Panc1 (cell line): ENCODE measurements around the gene PARP4. TPM values are rescaled to one million over a fixed set of nuclear protein-coding genes. Genes with fewer than 3 reads are reported as not detected.
A peak's percentile ranks its signal among the peaks of the same experiment; 100 is the strongest.

ENCODE experiments used
- ATAC-seq: fragments of 200-7000 bp; cut with Tn5 transposase; 2 replicates; pipeline ENCODE4 v1.9.1; 2020; ENCODE audit warnings: mild to moderate bottlenecking, moderate library complexity
- BruUV-seq: library from RNA; stranded (reverse); fragments of 400-500 nt; replicated peaks from 2 replicates; lab custom pipeline; 2021; lab: Mats Ljungman, UMichigan
- CTCF ChIA-PET: fragments of 300-600 bp; sonication (Branson Sonifier 250); formaldehyde crosslinking; loops from one replicate; lab custom pipeline; 2022; ENCODE audit warnings: antibody characterized with exemption; lab: Charles Lee
- POLR2A ChIA-PET: fragments of 300-600 bp; sonication (Branson Sonifier 250); formaldehyde crosslinking; loops from one replicate; lab custom pipeline; 2022; ENCODE audit warnings: antibody characterized with exemption; lab: Charles Lee
- DNase-seq: peaks from one replicate; pipeline ENCODE4 v3.0.0-alpha.2; 2010; ENCODE audit warnings: low read depth, low spot score
- H3K27ac ChIP-seq: 2 replicates; pipeline ENCODE4 v1.5.1; 2011; ENCODE audit warnings: mild to moderate bottlenecking, low read length, inconsistent platforms
- H3K27me3 ChIP-seq: fragments of 200-500 bp; sonication (Bioruptor generic); 2 replicates; pipeline ENCODE4 v1.6.0; 2014; ENCODE audit warnings: low read length, inconsistent platforms; ENCODE audit not compliant: control insufficient read depth, insufficient read depth
- H3K36me3 ChIP-seq: fragments of 200-500 bp; sonication (Bioruptor generic); 2 replicates; pipeline ENCODE4 v1.5.1; 2014; ENCODE audit warnings: inconsistent platforms, mild to moderate bottlenecking, low read length, moderate library complexity; ENCODE audit not compliant: control insufficient read depth, insufficient read depth
- H3K4me1 ChIP-seq: 2 replicates; pipeline ENCODE4 v1.5.1; 2011; ENCODE audit warnings: inconsistent platforms, mild to moderate bottlenecking, low read length, moderate library complexity; ENCODE audit not compliant: control insufficient read depth, insufficient read depth
- H3K4me3 ChIP-seq, 2 experiments: 2 replicates each; pipeline ENCODE4 v1.5.1; 2011 to 2012; ENCODE audit warnings: low read depth in 2 of 2, low read length in 2 of 2, mild to moderate bottlenecking in 2 of 2, inconsistent platforms in 1 of 2, moderate library complexity in 1 of 2
- H3K9me3 ChIP-seq: fragments of 200-500 bp; sonication (Bioruptor generic); 2 replicates; pipeline ENCODE4 v1.5.1; 2014; ENCODE audit warnings: low read depth, mild to moderate bottlenecking, inconsistent platforms, low read length, moderate library complexity; ENCODE audit not compliant: control insufficient read depth, insufficient read depth
- POLR2AphosphoS5 ChIP-seq: IDR thresholded peaks from 2 replicates; pipeline ENCODE4 v1.6.1; 2012; ENCODE audit warnings: mild to moderate bottlenecking, low read depth, low read length, moderate library complexity
- SIN3A ChIP-seq: IDR thresholded peaks from 2 replicates; pipeline ENCODE4 v1.6.1; 2012; ENCODE audit warnings: low read depth, mild to moderate bottlenecking, low read length, moderate library complexity, borderline replicate concordance; ENCODE audit not compliant: insufficient read depth
- TCF7L2 ChIP-seq: IDR thresholded peaks from 2 replicates; pipeline ENCODE4 v1.6.1; 2011; ENCODE audit warnings: mild to moderate bottlenecking, low read depth, low read length, inconsistent platforms
- in situ Hi-C: cut with HindIII; loops from 2 replicates; pipeline ENCODE4 v1.10.0; 2016; ENCODE audit warnings: low sequenced_read_pairs, low pct_unique_long_range_greater_than_20kb
- intact Hi-C: fragments of 100-400 bp; cut with micrococcal nuclease; formaldehyde crosslinking; loops from one replicate; pipeline ENCODE4 v1.10.0; 2022; ENCODE audit not compliant: unreplicated experiment
- total RNA-seq: library from RNA; stranded (reverse); gene quantifications from one replicate; pipeline ENCODE4 v1.2.1, GENCODE V29; 2021; ENCODE audit not compliant: unreplicated experiment
- TF ChIP-seq, protein P1 (sequence below): fragments of 450-650 bp; IDR thresholded peaks from 2 replicates; pipeline ENCODE4 v1.5.1; 2017; ENCODE audit warnings: mild to moderate bottlenecking
- TF ChIP-seq, protein P2 (sequence below), 2 experiments: IDR thresholded peaks; 2 replicates each; pipeline ENCODE4 v1.6.1; 2011 to 2012; ENCODE audit warnings: low read depth in 2 of 2, control low read depth in 1 of 2, low read length in 1 of 2, mild to moderate bottlenecking in 1 of 2, moderate library complexity in 1 of 2; ENCODE audit not compliant: insufficient read depth in 1 of 2

Gene PARP4
- total RNA-seq, 1 experiment from 2014 or later = 44.0 TPM

DNA sequence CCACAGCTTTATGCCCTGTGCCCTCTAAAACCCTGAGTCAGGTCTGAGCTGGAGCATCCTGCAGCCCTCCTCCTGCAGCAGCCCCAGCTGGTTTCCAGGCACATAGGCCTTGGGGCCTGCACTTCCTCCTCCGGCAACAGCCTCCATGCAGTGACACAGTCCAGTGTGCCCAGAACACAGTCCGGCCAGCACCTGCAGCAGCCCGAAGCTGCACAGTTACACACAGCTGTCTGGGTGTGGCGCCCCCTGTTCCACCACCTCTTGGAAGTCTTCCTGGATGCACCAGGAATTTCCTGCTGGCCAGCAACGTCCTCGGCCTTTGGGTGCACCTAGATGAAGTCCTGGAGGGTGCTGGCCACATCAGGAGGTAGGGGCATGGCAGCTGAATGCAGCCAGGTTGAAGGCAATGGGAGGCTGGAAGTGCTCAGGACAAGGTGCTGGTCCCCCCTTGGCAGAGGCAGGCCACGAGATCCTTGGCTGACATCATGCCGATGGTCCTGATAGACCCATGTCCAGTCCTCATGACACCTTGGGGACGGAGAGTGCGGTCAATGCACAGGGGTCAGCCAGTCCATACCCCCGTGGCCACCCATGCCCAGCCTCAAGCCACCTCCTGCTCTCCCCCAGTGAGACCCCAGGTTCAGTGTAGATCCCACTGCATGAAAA, 27.1 kb upstream of the PARP4 start:
- ChIA-PET CTCF (no interaction called here), POLR2A (no interaction called here)
- ATAC-seq (peak; percentile 30; the same call in 1 of the 2 replicates), DNase-seq (no peak)
- Histone ChIP-seq H3K36me3 (no peaks in the 10 kb centered on the region), H3K27me3 (peaks cover 4% of the 10 kb centered on the region; the same call in 1 of the 2 replicates), H3K4me3 (no peak overlapping the region), H3K4me1 (no peaks in the 10 kb centered on the region), H3K27ac (no peak overlapping the region), H3K9me3 (no peaks in the 10 kb centered on the region)
- intact Hi-C loops (no loop called here), in situ Hi-C loops (no loop called here)
- TF ChIP-seq, protein P1, sequence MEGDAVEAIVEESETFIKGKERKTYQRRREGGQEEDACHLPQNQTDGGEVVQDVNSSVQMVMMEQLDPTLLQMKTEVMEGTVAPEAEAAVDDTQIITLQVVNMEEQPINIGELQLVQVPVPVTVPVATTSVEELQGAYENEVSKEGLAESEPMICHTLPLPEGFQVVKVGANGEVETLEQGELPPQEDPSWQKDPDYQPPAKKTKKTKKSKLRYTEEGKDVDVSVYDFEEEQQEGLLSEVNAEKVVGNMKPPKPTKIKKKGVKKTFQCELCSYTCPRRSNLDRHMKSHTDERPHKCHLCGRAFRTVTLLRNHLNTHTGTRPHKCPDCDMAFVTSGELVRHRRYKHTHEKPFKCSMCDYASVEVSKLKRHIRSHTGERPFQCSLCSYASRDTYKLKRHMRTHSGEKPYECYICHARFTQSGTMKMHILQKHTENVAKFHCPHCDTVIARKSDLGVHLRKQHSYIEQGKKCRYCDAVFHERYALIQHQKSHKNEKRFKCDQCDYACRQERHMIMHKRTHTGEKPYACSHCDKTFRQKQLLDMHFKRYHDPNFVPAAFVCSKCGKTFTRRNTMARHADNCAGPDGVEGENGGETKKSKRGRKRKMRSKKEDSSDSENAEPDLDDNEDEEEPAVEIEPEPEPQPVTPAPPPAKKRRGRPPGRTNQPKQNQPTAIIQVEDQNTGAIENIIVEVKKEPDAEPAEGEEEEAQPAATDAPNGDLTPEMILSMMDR = no peak
- no TSS peak for BruUV-seq

DNA sequence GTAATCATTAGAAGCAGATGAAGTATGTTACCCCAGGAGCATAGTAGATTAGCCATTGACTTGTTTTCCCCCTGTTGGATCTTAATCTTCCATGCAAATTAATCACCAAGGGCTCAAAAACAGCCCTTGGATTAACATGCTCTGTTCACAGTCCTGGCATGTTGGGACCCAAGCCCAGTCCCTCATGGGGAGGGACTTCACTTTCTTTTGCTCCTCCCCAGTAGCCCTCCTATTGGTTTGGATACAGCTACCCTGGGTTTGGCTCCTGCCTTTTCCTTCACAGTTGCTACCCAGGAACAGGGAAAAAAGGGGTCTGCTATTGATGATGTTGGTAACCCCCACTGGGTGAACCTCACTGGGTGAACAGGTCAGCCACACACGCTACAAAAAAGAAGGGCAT, 16.9 kb upstream of the PARP4 start:
- POLR2A ChIA-PET = no interaction called here
- H3K27me3 ChIP-seq = peaks cover 5% of the 10 kb centered on the region
- ATAC-seq (no peak), DNase-seq (no peak)
- H3K36me3 ChIP-seq = no peaks in the 10 kb centered on the region
- H3K9me3 ChIP-seq = no peaks in the 10 kb centered on the region
- no peak overlapping the region for H3K4me3 ChIP-seq
- in situ Hi-C loops = no loop called here
- no peak overlapping the region for H3K27ac ChIP-seq
- TF ChIP-seq SIN3A = no peak
- no peak for TF ChIP-seq POLR2AphosphoS5
- TF ChIP-seq, protein P2, sequence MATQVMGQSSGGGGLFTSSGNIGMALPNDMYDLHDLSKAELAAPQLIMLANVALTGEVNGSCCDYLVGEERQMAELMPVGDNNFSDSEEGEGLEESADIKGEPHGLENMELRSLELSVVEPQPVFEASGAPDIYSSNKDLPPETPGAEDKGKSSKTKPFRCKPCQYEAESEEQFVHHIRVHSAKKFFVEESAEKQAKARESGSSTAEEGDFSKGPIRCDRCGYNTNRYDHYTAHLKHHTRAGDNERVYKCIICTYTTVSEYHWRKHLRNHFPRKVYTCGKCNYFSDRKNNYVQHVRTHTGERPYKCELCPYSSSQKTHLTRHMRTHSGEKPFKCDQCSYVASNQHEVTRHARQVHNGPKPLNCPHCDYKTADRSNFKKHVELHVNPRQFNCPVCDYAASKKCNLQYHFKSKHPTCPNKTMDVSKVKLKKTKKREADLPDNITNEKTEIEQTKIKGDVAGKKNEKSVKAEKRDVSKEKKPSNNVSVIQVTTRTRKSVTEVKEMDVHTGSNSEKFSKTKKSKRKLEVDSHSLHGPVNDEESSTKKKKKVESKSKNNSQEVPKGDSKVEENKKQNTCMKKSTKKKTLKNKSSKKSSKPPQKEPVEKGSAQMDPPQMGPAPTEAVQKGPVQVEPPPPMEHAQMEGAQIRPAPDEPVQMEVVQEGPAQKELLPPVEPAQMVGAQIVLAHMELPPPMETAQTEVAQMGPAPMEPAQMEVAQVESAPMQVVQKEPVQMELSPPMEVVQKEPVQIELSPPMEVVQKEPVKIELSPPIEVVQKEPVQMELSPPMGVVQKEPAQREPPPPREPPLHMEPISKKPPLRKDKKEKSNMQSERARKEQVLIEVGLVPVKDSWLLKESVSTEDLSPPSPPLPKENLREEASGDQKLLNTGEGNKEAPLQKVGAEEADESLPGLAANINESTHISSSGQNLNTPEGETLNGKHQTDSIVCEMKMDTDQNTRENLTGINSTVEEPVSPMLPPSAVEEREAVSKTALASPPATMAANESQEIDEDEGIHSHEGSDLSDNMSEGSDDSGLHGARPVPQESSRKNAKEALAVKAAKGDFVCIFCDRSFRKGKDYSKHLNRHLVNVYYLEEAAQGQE (IDR thresholded peaks at IDR 0.05; ENCODE audit: insufficient read depth in 1 of 2, low read depth in 2 of 2, low read length in 1 of 2) = no peak
- no peak for TF ChIP-seq TCF7L2
- TF ChIP-seq, protein P1 = no peak
- no TSS peak for BruUV-seq
- H3K4me1 ChIP-seq = no peaks in the 10 kb centered on the region
- CTCF ChIA-PET = no interaction called here
- intact Hi-C loops = no loop called here
